ENCODE measurements around the gene TTC8. TPM values are rescaled to one million over a fixed set of nuclear protein-coding genes. Genes with fewer than 3 reads are reported as not detected.

TTC8 gene
- total RNA-seq, 2 donors from 2014 or later = 11.2 to 16.3 TPM

GRCh38 chr14:88866305-88866704 lies 41.9 kb downstream of the TTC8 start:
- no peaks in the 10 kb centered on the region for H3K27me3 ChIP-seq
- TF ChIP-seq POLR2A (IDR thresholded peaks at IDR 0.05) (no peak), CTCF (IDR thresholded peaks at IDR 0.05) (no peak)
- no peaks in the 10 kb centered on the region for H3K4me1 ChIP-seq
- intact Hi-C loops (cut with DNase I) = loop anchor here (5.0 kb wide), 1 partner anchor 199 kb away; no protein-coding TSS in a partner anchor
- H3K4me3 ChIP-seq = no peak overlapping the region
- H3K9me3 ChIP-seq = no peaks in the 10 kb centered on the region
- H3K36me3 ChIP-seq (replicated peaks in 1 of 2; ENCODE audit: insufficient read depth in 1 of 2, low read depth in 2 of 2) = peaks cover 0 to 5% of the 10 kb centered on the region in 2 donors
- H3K27ac ChIP-seq = no peak overlapping the region
- DNase-seq = no peak
- 78 to 83% methylated on average over 3 of the region's 3 CpGs for WGBS, 2 donors
- ATAC-seq = no peak

- intact Hi-C loops (cut with DNase I) = loop anchor here (5.0 kb wide), 1 partner anchor 201 kb away; no protein-coding TSS in a partner anchor
- H3K27ac ChIP-seq = no peak overlapping the region
- H3K9me3 ChIP-seq = no peaks in the 10 kb centered on the region
- no peaks in the 10 kb centered on the region for H3K27me3 ChIP-seq
- DNase-seq (no peak), ATAC-seq (peak; percentile 59)
- H3K4me1 ChIP-seq = no peaks in the 10 kb centered on the region
- no peak overlapping the region for H3K4me3 ChIP-seq
- H3K36me3 ChIP-seq (replicated peaks in 1 of 2; ENCODE audit: insufficient read depth in 1 of 2, low read depth in 2 of 2) = peaks cover 0 to 3% of the 10 kb centered on the region in 2 donors
- TF ChIP-seq POLR2A (IDR thresholded peaks at IDR 0.05) (no peak), CTCF (IDR thresholded peaks at IDR 0.05) (peak in 6 of 7 experiments; percentile 12 to 58 (median 44))
Measured at GRCh38 chr14:88868558-88869159, 44.2 kb downstream of the TTC8 start.

- Histone ChIP-seq H3K4me1 (no peaks in the 10 kb centered on the region), H3K27ac (no peak overlapping the region), H3K9me3 (no peaks in the 10 kb centered on the region), H3K27me3 (no peaks in the 10 kb centered on the region), H3K36me3 (replicated peaks in 1 of 2; ENCODE audit: insufficient read depth in 1 of 2, low read depth in 2 of 2) (peaks cover 0 to 3% of the 10 kb centered on the region in 2 donors), H3K4me3 (no peak overlapping the region)
- ATAC-seq = no peak
- WGBS, 2 donors = 91 to 92% methylated on average over 7 of the region's 7 CpGs
- no peak for TF ChIP-seq CTCF (IDR thresholded peaks at IDR 0.05)
- TF ChIP-seq POLR2A (IDR thresholded peaks at IDR 0.05) = no peak
- DNase-seq = no peak
- intact Hi-C loops (cut with DNase I) = no loop called here
Measured at GRCh38 chr14:88870777-88871176, 46.3 kb downstream of the TTC8 start.

- H3K4me3 ChIP-seq = no peak overlapping the region
- no peak overlapping the region for H3K27ac ChIP-seq
- intact Hi-C loops (cut with DNase I) = no loop called here
- DNase-seq (no peak), ATAC-seq (no peak)
- no peaks in the 10 kb centered on the region for H3K4me1 ChIP-seq
- H3K27me3 ChIP-seq = no peaks in the 10 kb centered on the region
- TF ChIP-seq CTCF (IDR thresholded peaks at IDR 0.05) = no peak
- no peak for TF ChIP-seq POLR2A (IDR thresholded peaks at IDR 0.05)
- 86 to 87% methylated on average over 3 of the region's 3 CpGs for WGBS, 2 donors
- H3K36me3 ChIP-seq (replicated peaks in 1 of 2; ENCODE audit: insufficient read depth in 1 of 2, low read depth in 2 of 2) = peaks cover 0 to 3% of the 10 kb centered on the region in 2 donors
- no peaks in the 10 kb centered on the region for H3K9me3 ChIP-seq
Measured at GRCh38 chr14:88871429-88871828, 47.0 kb downstream of the TTC8 start.

- Histone ChIP-seq H3K4me1 (no peaks in the 10 kb centered on the region), H3K4me3 (no peak overlapping the region), H3K9me3 (no peaks in the 10 kb centered on the region), H3K27me3 (no peaks in the 10 kb centered on the region), H3K27ac (no peak overlapping the region), H3K36me3 (replicated peaks in 1 of 2; ENCODE audit: insufficient read depth in 1 of 2, low read depth in 2 of 2) (peaks cover 0 to 3% of the 10 kb centered on the region in 2 donors)
- ATAC-seq (no peak), DNase-seq (no peak)
- 77 to 88% methylated on average over 3 of the region's 3 CpGs for WGBS, 2 donors
- TF ChIP-seq POLR2A (IDR thresholded peaks at IDR 0.05) (no peak), CTCF (IDR thresholded peaks at IDR 0.05) (no peak)
- intact Hi-C loops (cut with DNase I) = no loop called here
Measured at GRCh38 chr14:88872976-88873375, 48.5 kb downstream of the TTC8 start.
